ENCODE results near the gene PLAAT3. TPM values are rescaled to one million over a fixed set of nuclear protein-coding genes. Genes with fewer than 3 reads are reported as not detected.

The PLAAT3 gene
- total and polyA plus RNA-seq, 2 of the 8 experiments (the other 6 are each of a cell fraction or from before 2014, with no cell fraction given), result 109 to 190 TPM

DNA sequence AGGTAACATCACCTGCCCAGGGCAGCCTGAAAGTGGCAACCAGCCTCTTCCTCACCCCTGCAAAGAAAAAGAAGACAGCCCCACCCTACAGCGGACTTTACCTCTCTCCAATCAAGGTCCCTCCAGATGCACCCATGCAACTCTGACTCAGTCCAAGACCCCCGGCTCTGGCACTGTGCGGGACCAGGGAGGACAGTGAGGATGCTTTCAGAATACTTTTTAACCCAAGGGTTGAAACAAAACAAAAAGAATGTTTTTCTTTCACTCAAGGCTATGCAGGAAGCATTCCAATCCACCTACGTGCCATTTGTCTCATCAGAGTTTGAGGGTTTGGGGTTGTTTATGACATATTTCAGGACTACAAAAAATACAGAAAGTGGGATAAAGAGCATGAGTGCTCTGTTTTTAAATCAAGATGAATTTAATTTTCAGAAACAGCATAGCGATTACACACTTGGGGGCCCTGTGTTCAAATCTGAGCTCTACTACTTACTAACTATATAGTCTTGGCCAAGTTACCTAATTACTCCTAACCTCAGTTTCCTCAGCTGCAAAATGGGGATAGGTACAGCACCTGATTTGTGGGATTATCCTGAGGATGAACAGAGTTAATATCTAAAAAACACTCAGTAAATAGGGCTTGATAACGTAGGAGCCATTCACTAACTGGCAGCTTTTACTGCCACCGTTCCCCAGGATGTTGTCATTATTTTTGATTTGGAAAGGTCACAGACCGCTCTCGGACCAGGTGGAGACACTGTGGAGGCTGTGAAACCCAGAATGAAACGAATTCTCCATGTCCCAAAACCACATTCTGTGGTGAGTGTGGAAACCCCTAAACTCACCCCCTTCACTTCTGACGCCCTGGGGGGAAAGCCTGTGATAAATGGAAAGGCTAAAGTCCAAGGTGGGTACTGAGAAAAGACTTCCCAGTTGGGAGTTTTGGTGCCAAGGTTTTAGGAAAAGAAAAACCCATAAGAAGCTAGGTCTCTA, 5.6 kb downstream of the PLAAT3 start (continued):
- TF ChIP-seq, protein P1, sequence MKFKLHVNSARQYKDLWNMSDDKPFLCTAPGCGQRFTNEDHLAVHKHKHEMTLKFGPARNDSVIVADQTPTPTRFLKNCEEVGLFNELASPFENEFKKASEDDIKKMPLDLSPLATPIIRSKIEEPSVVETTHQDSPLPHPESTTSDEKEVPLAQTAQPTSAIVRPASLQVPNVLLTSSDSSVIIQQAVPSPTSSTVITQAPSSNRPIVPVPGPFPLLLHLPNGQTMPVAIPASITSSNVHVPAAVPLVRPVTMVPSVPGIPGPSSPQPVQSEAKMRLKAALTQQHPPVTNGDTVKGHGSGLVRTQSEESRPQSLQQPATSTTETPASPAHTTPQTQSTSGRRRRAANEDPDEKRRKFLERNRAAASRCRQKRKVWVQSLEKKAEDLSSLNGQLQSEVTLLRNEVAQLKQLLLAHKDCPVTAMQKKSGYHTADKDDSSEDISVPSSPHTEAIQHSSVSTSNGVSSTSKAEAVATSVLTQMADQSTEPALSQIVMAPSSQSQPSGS (IDR thresholded peaks at IDR 0.05; ENCODE audit: low read length), result no peak
- no peak for TF ChIP-seq CBX5 (IDR thresholded peaks at IDR 0.05; ENCODE audit: low read depth, low read length)
- TF ChIP-seq CHD2 (IDR thresholded peaks at IDR 0.05; ENCODE audit: low read length), result no peak
- no peak for TF ChIP-seq CEBPB (IDR thresholded peaks at IDR 0.05; ENCODE audit: low read depth, low read length)
- TF ChIP-seq SAP30 (IDR thresholded peaks at IDR 0.05; ENCODE audit: insufficient read depth, insufficient replicate concordance, low read length), result no peak
- TF ChIP-seq CHD7 (IDR thresholded peaks at IDR 0.05; ENCODE audit: insufficient replicate concordance, low read length), result no peak
- TF ChIP-seq RAD21 (IDR thresholded peaks at IDR 0.05 in 1 of 2, conservative IDR thresholded peaks at IDR 0.05 in 1 of 2; ENCODE audit: low read depth in 2 of 2, low read length in 2 of 2), result no peak
